ENCODE results near the gene AQP3.

GRCh38 chr9:33475357-33475756, 28.0 kb upstream of the AQP3 start:
- TF ChIP-seq SP1 (IDR thresholded peaks at IDR 0.05) (no peak), ELF4 (IDR thresholded peaks at IDR 0.05) (no peak), BHLHE40 (IDR thresholded peaks at IDR 0.05; ENCODE audit: borderline replicate concordance) (no peak), TARDBP (IDR thresholded peaks at IDR 0.05) (no peak), CTBP1 (IDR thresholded peaks at IDR 0.05; ENCODE audit: borderline replicate concordance) (no peak), HDGF (IDR thresholded peaks at IDR 0.05; ENCODE audit: borderline replicate concordance) (no peak), FOXM1 (IDR thresholded peaks at IDR 0.05; ENCODE audit: borderline replicate concordance) (no peak), ZNF384 (IDR thresholded peaks at IDR 0.05) (no peak), SUZ12 (IDR thresholded peaks at IDR 0.05) (no peak), FOXK2 (IDR thresholded peaks at IDR 0.05) (no peak), PKNOX1 (IDR thresholded peaks at IDR 0.05) (no peak), NFRKB (IDR thresholded peaks at IDR 0.05) (no peak), FOXA1 (IDR thresholded peaks at IDR 0.05) (no peak)
